ENCODE results near the gene MYBPHL.

MYBPHL gene

GRCh38 chr1:109306832-109307273, at the start of gene MYBPHL:
TSS of gene MYBPHL (minus strand) at chr1:109307011. CDS start at chr1:109306991, 20 bp downstream.
- no peak for DNase-seq

- DNase-seq: no peak
These were observed 49.7 kb upstream of the MYBPHL start for GRCh38 chr1:109356505-109356904.

- DNase-seq: no peak
These were observed 48.1 kb upstream of the MYBPHL start for GRCh38 chr1:109354929-109355328.

GRCh38 chr1:109351457-109351856, 44.6 kb upstream of the MYBPHL start:
- no peak for DNase-seq

- no peak for DNase-seq
These were observed 43.8 kb upstream of the MYBPHL start for GRCh38 chr1:109350655-109351054.

GRCh38 chr1:109350182-109350581, 43.4 kb upstream of the MYBPHL start:
- DNase-seq: no peak

- DNase-seq: no peak
These were observed 40.7 kb upstream of the MYBPHL start for GRCh38 chr1:109347511-109347910.

- DNase-seq: no peak
These were observed 35.4 kb upstream of the MYBPHL start for GRCh38 chr1:109341944-109342930.

GRCh38 chr1:109338608-109339007, 31.8 kb upstream of the MYBPHL start:
- DNase-seq: no peak

GRCh38 chr1:109338091-109338490, 31.3 kb upstream of the MYBPHL start:
- DNase-seq: no peak

- no peak for DNase-seq
These were observed 28.3 kb upstream of the MYBPHL start for GRCh38 chr1:109335091-109335490.

- DNase-seq: no peak
These were observed 24.3 kb upstream of the MYBPHL start for GRCh38 chr1:109331113-109331512.

GRCh38 chr1:109327285-109327684, 20.5 kb upstream of the MYBPHL start:
- DNase-seq: no peak

- DNase-seq: no peak
These were observed 16.2 kb upstream of the MYBPHL start for GRCh38 chr1:109322974-109323373.

- no peak for DNase-seq
These were observed 12.3 kb upstream of the MYBPHL start for GRCh38 chr1:109319114-109319513.

- no peak for DNase-seq
These were observed 9.7 kb upstream of the MYBPHL start for GRCh38 chr1:109316506-109316905.

- peak; percentile 29 for DNase-seq
These were observed 8.5 kb upstream of the MYBPHL start for GRCh38 chr1:109315288-109315687.

- DNase-seq: no peak
These were observed 8.0 kb upstream of the MYBPHL start for GRCh38 chr1:109314795-109315194.

GRCh38 chr1:109312978-109313775, 6.4 kb upstream of the MYBPHL start:
- DNase-seq: peak; percentile 15

- no peak for DNase-seq
These were observed 5.4 kb upstream of the MYBPHL start for GRCh38 chr1:109312246-109312645.

- no peak for DNase-seq
These were observed 2.5 kb upstream of the MYBPHL start for GRCh38 chr1:109309347-109309746.

GRCh38 chr1:109307274-109308021, 637 bp upstream of the MYBPHL start:
- peak; percentile 73 for DNase-seq

- DNase-seq: peak; percentile 75
These were observed 820 bp downstream of the MYBPHL start for GRCh38 chr1:109305991-109306390.

All from islet precursor cell (in vitro differentiated cells).